ENCODE measurements around the gene CLCC1. TPM values are rescaled to one million over a fixed set of nuclear protein-coding genes. Genes with fewer than 3 reads are reported as not detected.
"Not testable (repeated sequence)": the region's sequence is repeated elsewhere in the genome, so short reads cannot be mapped to it uniquely, and the experiment has no call there.

Gene CLCC1
- polyA plus RNA-seq (2012; ENCODE audit: low read depth, missing spikeins), result 10.3 TPM

DNA sequence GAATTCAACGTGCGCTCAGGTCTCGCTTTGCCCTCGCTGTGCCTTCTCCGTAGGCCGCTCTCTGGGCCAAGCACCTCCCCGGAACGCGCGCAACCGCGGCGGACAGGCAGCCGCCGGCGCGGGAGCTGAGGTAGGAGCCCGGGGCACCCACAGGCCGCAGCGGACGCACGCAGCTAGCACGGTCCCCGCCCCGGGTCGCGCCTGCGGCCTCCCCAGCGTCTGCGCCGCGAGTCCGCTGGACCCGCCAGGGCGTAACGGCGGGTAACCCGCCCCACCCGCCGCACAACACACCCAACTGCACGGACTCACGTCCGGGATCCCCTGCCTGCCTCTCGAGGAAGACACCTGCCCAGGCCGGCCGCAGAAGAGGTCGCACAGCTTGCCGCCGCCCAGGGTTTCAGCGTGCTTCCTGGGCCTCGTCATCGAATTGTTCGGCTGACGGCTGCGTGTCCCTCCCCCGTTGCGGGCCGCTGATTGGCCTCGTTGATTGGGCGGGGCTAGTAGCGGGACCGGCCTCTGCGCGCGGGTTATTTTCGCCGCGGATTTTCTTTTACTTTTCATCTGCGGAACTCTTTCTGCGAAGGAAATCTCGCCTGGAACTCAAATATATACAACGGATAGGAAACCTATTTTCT is at the start of gene CLCC1:
Gene CLCC1, minus strand, starts transcription at position 433 of the 635 bp plus-strand sequence. CDS start 13,047 bp downstream, outside the sequence.
- TF ChIP-seq POLR2AphosphoS5 (IDR thresholded peaks at IDR 0.05; ENCODE audit: low read depth, low read length) (peak; percentile 86), PAX5 (IDR thresholded peaks at IDR 0.05; ENCODE audit: insufficient read depth, low read length, severe bottlenecking) (peak; percentile 76), POU2F2 (IDR thresholded peaks at IDR 0.05; ENCODE audit: low read depth, low read length) (peak; percentile 63; the same call in 1 of the 2 replicates), SPI1 (IDR thresholded peaks at IDR 0.05; ENCODE audit: low read depth, low read length) (no peak), POLR2A (IDR thresholded peaks at IDR 0.05; ENCODE audit: low read depth, low read length) (peak; percentile 69; the same call in 1 of the 2 replicates), TAF1 (IDR thresholded peaks at IDR 0.05; ENCODE audit: low read depth, low read length) (no peak; the same call in 1 of the 2 replicates)
- FAIRE-seq, result peak; percentile 91
- peak; percentile 86 for DNase-seq (ENCODE audit: insufficient read length, low spot score)

- DNase-seq (ENCODE audit: insufficient read length, low spot score), result no peak
- no peak for FAIRE-seq
- TF ChIP-seq POU2F2 (IDR thresholded peaks at IDR 0.05; ENCODE audit: low read depth, low read length) (no peak), POLR2A (IDR thresholded peaks at IDR 0.05; ENCODE audit: low read depth, low read length) (no peak), POLR2AphosphoS5 (IDR thresholded peaks at IDR 0.05; ENCODE audit: low read depth, low read length) (no peak), SPI1 (IDR thresholded peaks at IDR 0.05; ENCODE audit: low read depth, low read length) (no peak), TAF1 (IDR thresholded peaks at IDR 0.05; ENCODE audit: low read depth, low read length) (no peak), PAX5 (IDR thresholded peaks at IDR 0.05; ENCODE audit: insufficient read depth, low read length, severe bottlenecking) (no peak)
Observed at GRCh38 chr1:109011335-109011734, 48.1 kb upstream of the CLCC1 start.

GRCh38 chr1:108996622-108997021 is 33.3 kb upstream of the CLCC1 start:
- not testable (repeated sequence) for FAIRE-seq
- DNase-seq (ENCODE audit: insufficient read length, low spot score), result peak; percentile 11

- FAIRE-seq, result peak; percentile 26
- TF ChIP-seq POLR2A (IDR thresholded peaks at IDR 0.05; ENCODE audit: low read depth, low read length) (no peak), SPI1 (IDR thresholded peaks at IDR 0.05; ENCODE audit: low read depth, low read length) (no peak), POU2F2 (IDR thresholded peaks at IDR 0.05; ENCODE audit: low read depth, low read length) (no peak), TAF1 (IDR thresholded peaks at IDR 0.05; ENCODE audit: low read depth, low read length) (no peak), POLR2AphosphoS5 (IDR thresholded peaks at IDR 0.05; ENCODE audit: low read depth, low read length) (no peak), PAX5 (IDR thresholded peaks at IDR 0.05; ENCODE audit: insufficient read depth, low read length, severe bottlenecking) (no peak)
Observed at GRCh38 chr1:108983114-108983513, 19.8 kb upstream of the CLCC1 start.

GRCh38 chr1:108976658-108977057 is 13.4 kb upstream of the CLCC1 start:
- FAIRE-seq (no peak), DNase-seq (ENCODE audit: insufficient read length, low spot score) (no peak)
- TF ChIP-seq POLR2AphosphoS5 (IDR thresholded peaks at IDR 0.05; ENCODE audit: low read depth, low read length), result no peak
- no peak for TF ChIP-seq SPI1 (IDR thresholded peaks at IDR 0.05; ENCODE audit: low read depth, low read length)
- TF ChIP-seq POLR2A (IDR thresholded peaks at IDR 0.05; ENCODE audit: low read depth, low read length), result no peak
- no peak for TF ChIP-seq TAF1 (IDR thresholded peaks at IDR 0.05; ENCODE audit: low read depth, low read length)
- TF ChIP-seq PAX5 (IDR thresholded peaks at IDR 0.05; ENCODE audit: insufficient read depth, low read length, severe bottlenecking), result no peak
- TF ChIP-seq POU2F2 (IDR thresholded peaks at IDR 0.05; ENCODE audit: low read depth, low read length), result no peak

More at GRCh38 chr1:108983114-108983513, 19.8 kb upstream of the CLCC1 start:
- no peak for DNase-seq (ENCODE audit: insufficient read length, low spot score)

DNA sequence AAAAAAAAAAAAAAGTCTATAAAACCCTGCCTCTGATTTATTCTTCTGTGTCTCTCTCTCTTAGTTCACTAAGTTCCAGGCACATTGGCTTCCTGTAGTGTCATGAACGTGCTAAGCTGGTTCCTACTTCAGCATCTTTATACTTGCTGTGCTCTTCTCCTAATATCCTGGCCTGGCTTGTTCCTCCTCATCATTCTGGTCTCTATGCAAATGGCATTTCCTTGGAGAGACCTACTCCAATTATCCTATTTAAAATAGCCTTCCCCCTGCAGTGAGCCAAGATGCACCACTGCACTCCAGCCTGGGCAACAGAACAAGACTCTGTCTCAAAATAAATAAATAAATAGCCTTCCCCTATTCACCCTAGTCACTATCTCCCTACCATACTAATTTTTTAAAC is 9.7 kb upstream of the CLCC1 start:
- TF ChIP-seq POU2F2 (IDR thresholded peaks at IDR 0.05; ENCODE audit: low read depth, low read length), result no peak
- TF ChIP-seq PAX5 (IDR thresholded peaks at IDR 0.05; ENCODE audit: insufficient read depth, low read length, severe bottlenecking), result no peak
- no peak for TF ChIP-seq TAF1 (IDR thresholded peaks at IDR 0.05; ENCODE audit: low read depth, low read length)
- FAIRE-seq (no peak), DNase-seq (ENCODE audit: insufficient read length, low spot score) (no peak)

DNA sequence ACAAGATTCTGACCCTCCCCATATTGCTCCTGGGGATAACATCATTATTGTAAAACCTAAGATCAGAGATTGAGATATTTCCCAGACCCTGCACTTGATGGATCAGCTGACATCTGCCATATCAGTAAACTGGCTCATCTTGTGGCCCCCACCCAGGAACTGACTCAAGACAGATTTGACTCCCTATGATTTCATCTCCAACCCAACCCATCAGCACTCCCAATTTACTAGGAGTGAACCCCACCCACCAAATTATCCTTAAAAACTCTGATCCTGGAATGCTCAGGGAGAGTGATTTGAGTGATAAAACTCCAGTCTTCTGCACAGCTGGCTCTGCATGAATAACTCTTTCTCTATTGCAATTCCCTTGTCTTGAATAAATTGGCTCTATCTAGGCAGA is 6.1 kb upstream of the CLCC1 start:
- no peak for TF ChIP-seq TAF1 (IDR thresholded peaks at IDR 0.05; ENCODE audit: low read depth, low read length)
- no peak for TF ChIP-seq PAX5 (IDR thresholded peaks at IDR 0.05; ENCODE audit: insufficient read depth, low read length, severe bottlenecking)
- TF ChIP-seq POU2F2 (IDR thresholded peaks at IDR 0.05; ENCODE audit: low read depth, low read length), result no peak
- no peak for TF ChIP-seq SPI1 (IDR thresholded peaks at IDR 0.05; ENCODE audit: low read depth, low read length)
- TF ChIP-seq POLR2AphosphoS5 (IDR thresholded peaks at IDR 0.05; ENCODE audit: low read depth, low read length), result no peak
- TF ChIP-seq POLR2A (IDR thresholded peaks at IDR 0.05; ENCODE audit: low read depth, low read length), result no peak
- no peak for FAIRE-seq
- no peak for DNase-seq (ENCODE audit: insufficient read length, low spot score)

GRCh38 chr1:108962681-108963051 is 618 bp downstream of the CLCC1 start:
- FAIRE-seq, result no peak
- DNase-seq (ENCODE audit: insufficient read length, low spot score), result no peak
- TF ChIP-seq TAF1 (IDR thresholded peaks at IDR 0.05; ENCODE audit: low read depth, low read length), result no peak
- no peak for TF ChIP-seq POLR2AphosphoS5 (IDR thresholded peaks at IDR 0.05; ENCODE audit: low read depth, low read length)
- no peak for TF ChIP-seq POU2F2 (IDR thresholded peaks at IDR 0.05; ENCODE audit: low read depth, low read length)
- no peak for TF ChIP-seq POLR2A (IDR thresholded peaks at IDR 0.05; ENCODE audit: low read depth, low read length)

DNA sequence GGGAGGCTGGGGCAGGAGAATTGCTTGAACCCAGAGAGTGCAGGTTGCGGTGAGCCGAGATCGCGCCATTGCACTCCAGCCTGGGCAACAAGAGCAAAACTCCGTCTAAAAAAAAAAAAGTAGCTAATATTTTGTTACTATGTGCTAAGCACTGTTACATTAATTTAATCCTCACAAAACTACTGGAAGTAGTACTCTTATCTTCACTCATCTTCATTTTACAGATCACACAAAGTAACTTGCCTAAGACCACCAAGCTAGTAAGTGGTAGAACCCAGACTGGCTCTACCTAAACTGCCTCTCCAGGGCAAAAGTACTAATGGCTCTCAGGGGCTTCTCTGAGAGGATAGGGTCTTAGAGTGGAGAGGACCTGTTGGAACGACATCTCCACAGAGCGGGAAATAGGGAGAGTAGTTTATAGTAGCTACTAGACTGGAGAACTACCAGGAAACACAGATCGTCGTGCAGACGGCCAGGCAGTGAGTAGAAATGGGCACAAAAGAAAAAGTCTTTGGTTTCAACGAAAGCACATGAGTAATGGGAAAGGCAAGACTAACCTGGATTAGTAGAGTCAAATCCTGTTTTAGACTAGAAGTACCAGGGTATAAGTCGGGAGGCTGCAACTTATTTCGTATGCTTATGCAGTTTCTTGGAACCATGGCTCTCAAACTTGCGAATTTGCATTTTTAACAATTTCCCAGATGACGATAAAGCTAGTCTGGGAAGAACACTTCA is 1.4 kb downstream of the CLCC1 start:
- DNase-seq (ENCODE audit: insufficient read length, low spot score) (no peak), FAIRE-seq (no peak)

GRCh38 chr1:108961198-108961597 is 2.1 kb downstream of the CLCC1 start:
- DNase-seq (ENCODE audit: insufficient read length, low spot score) (no peak), FAIRE-seq (no peak)
- no peak for TF ChIP-seq PAX5 (IDR thresholded peaks at IDR 0.05; ENCODE audit: insufficient read depth, low read length, severe bottlenecking)
- TF ChIP-seq POU2F2 (IDR thresholded peaks at IDR 0.05; ENCODE audit: low read depth, low read length), result no peak
- no peak for TF ChIP-seq POLR2AphosphoS5 (IDR thresholded peaks at IDR 0.05; ENCODE audit: low read depth, low read length)
- TF ChIP-seq SPI1 (IDR thresholded peaks at IDR 0.05; ENCODE audit: low read depth, low read length), result no peak
- no peak for TF ChIP-seq TAF1 (IDR thresholded peaks at IDR 0.05; ENCODE audit: low read depth, low read length)
- no peak for TF ChIP-seq POLR2A (IDR thresholded peaks at IDR 0.05; ENCODE audit: low read depth, low read length)

More for the DNA sequence above, 1.4 kb downstream of the CLCC1 start:
- TF ChIP-seq PAX5 (IDR thresholded peaks at IDR 0.05; ENCODE audit: insufficient read depth, low read length, severe bottlenecking), result no peak
